Bronchial epithelial cell (primary cell): ENCODE measurements around the gene DNAH8. TPM values are rescaled to one million over a fixed set of nuclear protein-coding genes. Genes with fewer than 3 reads are reported as not detected.
A peak's percentile ranks its signal among the peaks of the same experiment; 100 is the strongest.

Experiments
- DNase-seq: peaks from one replicate; pipeline ENCODE4 v3.0.0-alpha.2; 2010; ENCODE audit warnings: low read depth
- FAIRE-seq: peaks from 2 replicates; lab custom pipeline; 2011; peaks lifted over from hg19 to GRCh38; lab: Jason Lieb, UNC
- H3K27me3 ChIP-seq: 2 replicates; pipeline ENCODE4 v1.5.1; 2011; ENCODE audit warnings: low read length; ENCODE audit not compliant: control insufficient read depth, insufficient read depth
- H3K36me3 ChIP-seq: 2 replicates; pipeline ENCODE4 v1.5.1; 2011; ENCODE audit warnings: low read length; ENCODE audit not compliant: control insufficient read depth, insufficient read depth
- H3K4me3 ChIP-seq: 2 replicates; pipeline ENCODE4 v1.5.1; 2011; ENCODE audit warnings: mild to moderate bottlenecking, low read depth, low read length, control low read depth
- CTCF ChIP-seq: IDR thresholded peaks from 2 replicates; pipeline ENCODE4 v1.5.1; 2011; ENCODE audit warnings: mild to moderate bottlenecking, moderate library complexity, low read length, control low read depth, inconsistent platforms; ENCODE audit not compliant: insufficient read depth, severe bottlenecking
- total RNA-seq: library from RNA; depleted of rRNA; stranded (reverse); fragments of >200 nt; gene quantifications from 2 replicates; pipeline ENCODE4 v1.2.1, GENCODE V29; 2014

The DNAH8 gene
- not detected in 2 replicates for total RNA-seq

- no peak for TF ChIP-seq CTCF
- Histone ChIP-seq H3K4me3 (no peak within 1 kb of the TSS), H3K27me3 (no peaks in the 10 kb centered on the region), H3K36me3 (no peaks in the 10 kb centered on the region)
- no peak for DNase-seq
- no peak for FAIRE-seq
These were observed at the start of gene DNAH8 for GRCh38 chr6:38715016-38715689. DNAH8 (plus strand) TSS chr6:38715311; CDS start chr6:38722810, 7,499 bp downstream.

GRCh38 chr6:38671885-38672467 lies 43.1 kb upstream of the DNAH8 start:
- Histone ChIP-seq H3K36me3 (peaks cover 2% of the 10 kb centered on the region), H3K27me3 (no peaks in the 10 kb centered on the region), H3K4me3 (no peak overlapping the region)
- no peak for FAIRE-seq
- DNase-seq: peak; percentile 62
- TF ChIP-seq CTCF: peak; percentile 61

GRCh38 chr6:38673397-38674165 lies 41.5 kb upstream of the DNAH8 start:
- FAIRE-seq: no peak
- TF ChIP-seq CTCF: no peak

GRCh38 chr6:38676236-38676973 lies 38.7 kb upstream of the DNAH8 start:
- FAIRE-seq: no peak
- no peak for TF ChIP-seq CTCF
- DNase-seq: no peak
- H3K36me3 ChIP-seq: peaks cover 2% of the 10 kb centered on the region
- H3K27me3 ChIP-seq: no peaks in the 10 kb centered on the region
- no peak overlapping the region for H3K4me3 ChIP-seq

More at GRCh38 chr6:38673397-38674165, 41.5 kb upstream of the DNAH8 start:
- Histone ChIP-seq H3K36me3 (peaks cover 2% of the 10 kb centered on the region), H3K4me3 (no peak overlapping the region), H3K27me3 (no peaks in the 10 kb centered on the region)
- no peak for DNase-seq

GRCh38 chr6:38676974-38677544 lies 38.1 kb upstream of the DNAH8 start:
- H3K36me3 ChIP-seq: peaks cover 5% of the 10 kb centered on the region
- H3K27me3 ChIP-seq: no peaks in the 10 kb centered on the region
- no peak for FAIRE-seq
- H3K4me3 ChIP-seq: no peak overlapping the region
- TF ChIP-seq CTCF: no peak
- DNase-seq: no peak
